ENCODE measurements around the gene NIPAL3. TPM values are rescaled to one million over a fixed set of nuclear protein-coding genes. Genes with fewer than 3 reads are reported as not detected.

The NIPAL3 gene
- total RNA-seq, 1 experiment from 2014 or later, result 7.7 TPM

GRCh38 chr1:24437631-24438396 is 22.2 kb downstream of the NIPAL3 start:
- peak; percentile 11; the same call in 1 of the 3 replicates for TF ChIP-seq CTCF (conservative IDR thresholded peaks at IDR 0.05)
- Histone ChIP-seq H2BK12ac (ENCODE audit: insufficient read length, low read depth, low read length) (no peak overlapping the region), H3K9ac (ENCODE audit: extremely low read depth, insufficient read length, low read length) (no peak overlapping the region), H3K4me2 (ENCODE audit: insufficient read depth, insufficient read length, low read length) (no peak overlapping the region), H3K4ac (ENCODE audit: low read depth, low read length) (no peak overlapping the region), H3K23me2 (ENCODE audit: insufficient read length, low read depth, low read length, poor library complexity, severe bottlenecking) (no peaks in the 10 kb centered on the region), H3K18ac (ENCODE audit: insufficient read length, low read depth, low read length) (no peak overlapping the region), H4K8ac (replicated peaks; ENCODE audit: insufficient read length, low read depth, low read length) (no peak overlapping the region), H2BK20ac (ENCODE audit: low read depth, low read length, poor library complexity, severe bottlenecking) (no peak overlapping the region), H4K20me1 (ENCODE audit: control insufficient read depth, insufficient read depth, insufficient read length) (no peaks in the 10 kb centered on the region), H3K27me3 (ENCODE audit: insufficient read depth, low read length) (no peaks in the 10 kb centered on the region), H3K23ac (ENCODE audit: insufficient read length, low read depth, low read length) (no peak overlapping the region), H3K9me3 (ENCODE audit: control insufficient read depth, low read depth, low read length) (no peaks in the 10 kb centered on the region), H3T11ph (ENCODE audit: low read length) (no peak overlapping the region), H3K14ac (ENCODE audit: insufficient read depth, low read length) (no peak overlapping the region), H3K79me2 (ENCODE audit: insufficient read depth, low read length) (no peaks in the 10 kb centered on the region), H2BK15ac (ENCODE audit: low read depth, low read length) (no peak overlapping the region), H3K27ac (ENCODE audit: insufficient read length, low read depth, low read length) (no peak overlapping the region), H4K91ac (ENCODE audit: insufficient read length, low read depth, low read length) (no peak overlapping the region), H3K4me1 (ENCODE audit: insufficient read depth, low read length) (no peaks in the 10 kb centered on the region), H3K56ac (ENCODE audit: insufficient read length, low read depth, low read length) (no peak overlapping the region), H4K5ac (ENCODE audit: insufficient read length, low read depth, low read length) (no peak overlapping the region), H2BK120ac (ENCODE audit: low read depth, low read length, poor library complexity, severe bottlenecking) (no peak overlapping the region), H2BK5ac (ENCODE audit: insufficient read length, low read length) (no peak overlapping the region), H3K79me1 (ENCODE audit: insufficient read depth, low read depth, low read length, poor library complexity, severe bottlenecking) (no peaks in the 10 kb centered on the region), H2AK5ac (ENCODE audit: insufficient read length, low read length) (no peak overlapping the region), H2AFZ (ENCODE audit: low read length) (no peak overlapping the region)
- peak; percentile 40 for DNase-seq
- H3K9me3 Mint-ChIP-seq, result no peaks in the 10 kb centered on the region
- H3K27me3 Mint-ChIP-seq (ENCODE audit: low read depth), result no peaks in the 10 kb centered on the region
- H3K4me1 Mint-ChIP-seq, result peaks cover 11 to 31% of the 10 kb centered on the region in 2 experiments
- H3K4me3 Mint-ChIP-seq, result no peak overlapping the region
- H3K36me3 Mint-ChIP-seq (ENCODE audit: insufficient read depth in 1 of 3, low read depth in 3 of 3), result no peaks in the 10 kb centered on the region
- H3K27ac Mint-ChIP-seq, result peak overlapping the region in 2 of 3 experiments; percentile 32; a peak in 1 of 7 replicates
- no CpG with 5 or more reads among the region's 9 CpGs for WGBS (ENCODE audit: extremely low coverage, insufficient read length, low lambda C conversion rate)

All from H9 (cell line).